ENCODE data around the gene NUMB.

NUMB gene

DNA sequence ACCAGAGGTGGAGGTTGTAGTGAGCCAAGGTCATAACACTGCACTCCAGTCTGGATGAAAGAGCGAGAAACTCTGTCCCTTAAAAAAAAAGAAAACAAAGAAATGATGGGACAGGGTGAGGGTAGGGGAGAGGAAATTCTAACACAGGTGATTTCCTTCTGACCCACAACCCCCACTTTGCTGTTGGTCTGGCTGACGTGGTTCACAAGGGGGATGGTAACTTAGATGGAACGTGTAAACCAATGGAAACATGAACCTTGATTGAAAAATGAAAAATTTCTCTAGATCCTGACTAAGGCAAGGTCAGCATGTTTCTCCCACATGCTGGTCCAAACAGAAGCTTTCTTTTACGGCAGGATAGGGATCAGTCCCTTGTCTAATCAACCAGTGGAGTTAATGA lies 16.6 kb upstream of the NUMB start:
- H3K4me3 ChIP-seq (ENCODE audit: low read depth, low read length) = no peak overlapping the region
- no peak for TF ChIP-seq CTCF (IDR thresholded peaks at IDR 0.05; ENCODE audit: borderline replicate concordance, insufficient read depth, low read depth, low read length)

DNA sequence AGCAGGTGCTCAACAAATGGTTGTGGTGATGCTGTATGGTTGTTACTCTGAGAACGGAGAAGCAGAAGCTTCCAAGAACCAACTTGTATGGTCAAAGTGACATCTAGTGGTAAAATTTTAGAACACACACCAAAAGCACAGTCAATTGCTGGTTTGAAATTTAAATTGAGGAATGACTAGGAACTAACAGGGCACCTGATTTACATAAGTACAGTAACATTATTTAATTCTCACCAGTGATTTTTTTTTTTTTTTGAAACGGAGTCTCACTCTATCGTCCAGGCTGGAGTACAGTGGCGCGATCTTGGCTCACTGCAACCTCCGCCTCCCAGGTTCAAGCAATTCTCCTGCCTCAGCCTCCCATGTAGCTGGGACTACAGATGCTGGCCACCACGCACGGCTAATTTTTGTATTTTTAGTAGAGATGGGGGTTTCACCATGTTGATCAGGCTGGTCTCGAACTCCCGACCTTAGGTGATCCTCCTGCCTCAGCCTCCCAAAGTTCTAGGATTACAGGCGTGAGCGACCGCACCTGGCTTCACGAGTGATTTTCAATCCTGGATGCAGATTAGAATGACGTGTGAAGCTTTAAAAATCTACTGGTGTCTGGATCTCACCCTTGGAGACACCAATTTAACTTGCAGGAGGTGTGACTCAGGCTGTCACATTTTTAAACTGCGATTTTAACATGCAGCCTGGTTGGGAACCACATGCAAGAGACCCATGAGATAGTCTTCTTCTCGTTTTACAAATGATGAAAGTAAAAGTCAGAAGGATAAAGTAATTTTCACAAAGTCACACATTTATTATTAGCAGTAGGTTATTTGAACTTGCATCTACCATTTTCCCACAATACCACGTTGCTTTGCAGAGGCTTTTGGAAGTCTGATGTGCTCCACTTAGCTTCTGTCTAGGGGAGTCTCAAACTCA lies 14.1 kb upstream of the NUMB start:
- no peak overlapping the region for H3K4me3 ChIP-seq (ENCODE audit: low read depth, low read length)
- TF ChIP-seq CTCF (IDR thresholded peaks at IDR 0.05; ENCODE audit: borderline replicate concordance, insufficient read depth, low read depth, low read length) = peak; percentile 48; the same call in 1 of the 2 replicates

DNA sequence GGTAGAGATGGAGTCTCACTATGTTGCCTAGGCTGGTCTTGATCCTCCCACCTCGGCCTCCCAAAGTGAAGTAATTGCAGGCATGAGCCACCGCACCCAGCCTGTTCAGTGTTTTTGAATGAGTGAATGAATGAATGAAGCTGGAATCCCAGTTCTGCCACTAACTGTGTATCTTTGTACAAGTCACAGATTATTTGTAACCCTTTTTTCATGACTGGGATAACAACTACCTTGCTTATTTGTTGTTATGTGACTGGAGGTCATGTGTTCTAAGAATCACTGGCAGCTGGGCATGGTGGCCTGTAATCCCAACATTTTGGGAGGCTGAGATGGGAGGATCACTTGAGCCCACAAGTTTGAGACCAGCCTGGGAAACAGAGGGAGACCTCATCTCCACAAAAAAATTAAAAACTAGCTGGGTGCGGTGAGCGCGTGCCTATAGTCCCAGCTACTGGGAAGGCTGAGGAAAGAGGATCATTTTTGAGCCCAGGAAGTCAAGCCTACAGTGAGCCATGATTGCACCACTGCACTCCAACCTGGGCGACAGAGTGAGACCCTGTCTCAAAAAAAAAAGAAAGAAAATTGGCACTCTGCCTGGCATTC lies 13.3 kb upstream of the NUMB start:
- no peak overlapping the region for H3K4me3 ChIP-seq (ENCODE audit: low read depth, low read length)
- no peak for TF ChIP-seq CTCF (IDR thresholded peaks at IDR 0.05; ENCODE audit: borderline replicate concordance, insufficient read depth, low read depth, low read length)

DNA sequence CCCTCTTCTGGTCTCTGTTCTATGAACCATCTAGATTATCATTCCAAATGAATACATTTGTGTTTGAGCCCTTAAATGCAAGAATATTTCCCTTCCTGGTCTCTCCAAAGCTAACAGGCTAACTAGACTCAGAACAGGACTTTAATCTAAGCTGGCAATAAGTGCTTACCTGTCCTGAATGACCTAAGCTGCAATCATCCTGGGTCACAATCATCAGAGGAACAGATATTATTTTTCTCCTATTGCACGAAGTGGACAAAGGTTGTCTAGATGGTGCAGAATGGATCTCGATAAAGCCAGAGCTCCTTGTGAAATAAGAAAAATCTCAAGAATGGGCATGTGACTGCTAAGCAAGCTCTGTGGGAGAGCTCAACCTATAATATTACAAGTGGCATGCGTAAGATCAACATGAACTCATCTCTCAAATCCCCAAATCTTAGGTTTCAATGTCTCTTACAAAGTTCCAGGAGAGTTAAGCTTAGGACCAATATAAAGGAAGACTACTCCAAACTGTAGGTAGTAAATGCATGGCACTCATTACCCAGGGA lies 10.6 kb upstream of the NUMB start:
- TF ChIP-seq CTCF (IDR thresholded peaks at IDR 0.05; ENCODE audit: borderline replicate concordance, insufficient read depth, low read depth, low read length) = no peak
- H3K4me3 ChIP-seq (ENCODE audit: low read depth, low read length) = no peak overlapping the region

DNA sequence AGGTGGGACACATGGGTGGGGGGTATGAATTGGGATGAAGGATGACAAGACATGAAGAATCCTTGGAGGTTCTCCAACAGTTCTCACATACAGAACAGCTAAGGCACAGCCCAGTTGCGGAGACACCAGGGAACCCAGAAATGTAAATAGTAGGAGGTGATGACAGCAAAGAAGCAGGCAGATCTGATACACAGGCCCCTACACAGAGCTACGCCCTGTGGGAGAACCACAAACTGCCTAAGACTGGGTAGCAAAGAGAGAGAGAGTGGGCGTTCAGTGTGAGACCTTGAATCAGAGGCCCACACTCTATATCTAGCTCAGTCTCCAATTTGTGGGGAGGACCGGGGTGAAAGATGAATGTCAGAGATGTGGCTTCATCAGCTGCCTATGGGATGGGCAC lies 9.5 kb upstream of the NUMB start:
- no peak overlapping the region for H3K4me3 ChIP-seq (ENCODE audit: low read depth, low read length)
- no peak for TF ChIP-seq CTCF (IDR thresholded peaks at IDR 0.05; ENCODE audit: borderline replicate concordance, insufficient read depth, low read depth, low read length)

DNA sequence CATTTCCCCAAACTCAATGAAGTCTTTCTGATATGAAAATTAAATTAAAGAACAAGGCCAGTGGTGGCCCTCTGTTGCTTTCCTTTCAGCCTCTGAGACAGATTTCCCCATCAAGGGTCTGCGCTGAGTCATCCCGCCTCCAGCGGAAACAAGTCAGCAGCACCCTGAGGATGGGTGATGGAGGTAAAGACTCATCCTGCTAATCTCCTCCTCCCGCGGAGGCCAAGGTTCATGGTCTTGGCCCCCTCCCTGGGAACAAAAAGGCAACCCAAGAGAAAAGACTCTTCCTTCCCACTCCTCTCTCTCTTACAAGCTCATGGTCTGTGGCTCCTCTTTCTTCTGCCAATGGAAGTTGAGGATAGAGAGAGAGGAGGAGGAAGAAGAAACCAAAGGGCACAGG lies 9.0 kb upstream of the NUMB start:
- TF ChIP-seq CTCF (IDR thresholded peaks at IDR 0.05; ENCODE audit: borderline replicate concordance, insufficient read depth, low read depth, low read length) = no peak
- H3K4me3 ChIP-seq (ENCODE audit: low read depth, low read length) = no peak overlapping the region
